K562 (cell line): ENCODE measurements around the gene VILL. TPM values are rescaled to one million over a fixed set of nuclear protein-coding genes. Genes with fewer than 3 reads are reported as not detected.

ENCODE experiments used
- BRD4 ChIP-seq: fragments of 200-600 bp; sonication (generic); IDR thresholded peaks from 2 replicates; pipeline ENCODE4 v1.6.1; 2017; ENCODE audit warnings: inconsistent platforms
- MBD2 ChIP-seq: sonication (generic); IDR thresholded peaks from 2 replicates; pipeline ENCODE4 v1.6.1; 2016; ENCODE audit warnings: low read depth, borderline replicate concordance
- MCM7 ChIP-seq, 2 experiments: fragments of 450-650 bp; IDR thresholded peaks; 2 replicates each; pipeline ENCODE4 v1.6.1; 2016 to 2018
- MEF2D ChIP-seq: conservative IDR thresholded peaks from 2 replicates; pipeline ENCODE4 v1.6.1; 2016; ENCODE audit warnings: low read depth, missing genetic modification characterization, missing compliant biosample characterization
- NFATC3 ChIP-seq: fragments of 450-650 bp; IDR thresholded peaks from 2 replicates; pipeline ENCODE4 v1.6.1; 2017; ENCODE audit warnings: mild to moderate bottlenecking
- PCBP2 ChIP-seq: fragments of 200-400 bp; formaldehyde crosslinking; IDR thresholded peaks from 2 replicates; pipeline ENCODE4 v1.6.1; 2018; ENCODE audit warnings: low read length, low read depth, mild to moderate bottlenecking, moderate library complexity; ENCODE audit not compliant: poor library complexity, severe bottlenecking
- POLR2B ChIP-seq: fragments of 450-650 bp; IDR thresholded peaks from 2 replicates; pipeline ENCODE4 v1.6.1; 2018; ENCODE audit warnings: low read depth; ENCODE audit not compliant: partially characterized antibody
- RBM22 ChIP-seq: fragments of 200-400 bp; formaldehyde crosslinking; IDR thresholded peaks from 2 replicates; pipeline ENCODE4 v1.6.1; 2018; ENCODE audit warnings: low read length, low read depth; ENCODE audit not compliant: poor library complexity, severe bottlenecking
- STAT5A ChIP-seq: IDR thresholded peaks from 2 replicates; pipeline ENCODE4 v1.6.1; 2012; ENCODE audit warnings: low read length, inconsistent platforms, borderline replicate concordance
- ZFPM2 ChIP-seq: fragments of 250-450 bp; sonication (Bioruptor Pico); IDR thresholded peaks from 2 replicates; pipeline ENCODE4 v1.5.1; 2022; ENCODE audit warnings: mild to moderate bottlenecking
- ZNF586 ChIP-seq: fragments of 450-650 bp; formaldehyde crosslinking; conservative IDR thresholded peaks from 2 replicates; pipeline ENCODE4 v1.4.0; 2020; ENCODE audit warnings: mild to moderate bottlenecking, moderate library complexity
- ZNF75A ChIP-seq: fragments of 450-650 bp; formaldehyde crosslinking; IDR thresholded peaks from 2 replicates; pipeline ENCODE4 v1.4.0; 2020; ENCODE audit warnings: mild to moderate bottlenecking
- ZNF785 ChIP-seq: fragments of 250-450 bp; sonication (Bioruptor Pico); IDR thresholded peaks from 2 replicates; pipeline ENCODE4 v1.4.0; 2020; ENCODE audit warnings: mild to moderate bottlenecking
- polyA plus RNA-seq, 8 experiments: library from polyadenylated mRNA; depleted of rRNA in 4 of 8; stranded (reverse) in 5 of 8; unstranded in 3 of 8; fragments of >200 nt; fragmentation: Nextera tagmentation in 2 of 8; fragmentation: Illumina TruSeq in 1 of 8; extraction: Ambion mirVana in 2 of 8; extraction: Trizol in 1 of 8; gene quantifications; 2 replicates each; pipeline versions ENCODE4 v1.2.1 to v1.2.3, GENCODE V29; 2011 to 2014; ENCODE audit warnings: inconsistent platforms in 1 of 8, missing spikeins in 1 of 8
- total RNA-seq, 7 experiments: library from RNA; depleted of rRNA in 6 of 7; stranded (reverse); fragments of >200 nt in 6 of 7; fragmentation: Illumina TruSeq in 2 of 7; extraction: Trizol in 2 of 7; gene quantifications; 2 replicates each; pipeline versions ENCODE4 v1.2.1 to v1.2.3, GENCODE V29; 2011 to 2021; ENCODE audit warnings: low replicate concordance in 1 of 7
- TF ChIP-seq, protein P1 (sequence below): sonication (generic); formaldehyde crosslinking; IDR thresholded peaks from 2 replicates; pipeline ENCODE4 v1.8.0; 2022; ENCODE audit warnings: mild to moderate bottlenecking, missing genetic modification reagents
- TF ChIP-seq, protein P2 (sequence below): fragments of 200-800 bp; sonication (Bioruptor generic); IDR thresholded peaks from 2 replicates; pipeline ENCODE4 v1.6.1; 2017; ENCODE audit warnings: missing genetic modification characterization, missing compliant biosample characterization
- TF ChIP-seq, protein P3 (sequence below): fragments of 450-650 bp; IDR thresholded peaks from 2 replicates; pipeline ENCODE4 v1.6.1; 2018; ENCODE audit warnings: mild to moderate bottlenecking, low read depth; ENCODE audit not compliant: partially characterized antibody
- TF ChIP-seq, protein P4 (sequence below), 2 experiments: fragments of 200-800 bp in 1 of 2; sonication (Bioruptor generic) in 1 of 2; sonication (generic) in 1 of 2; formaldehyde crosslinking in 1 of 2; IDR thresholded peaks in 1 of 2; conservative IDR thresholded peaks in 1 of 2; 2 replicates each; pipeline versions ENCODE4 v1.5.0 to v1.6.1; 2016 to 2020; ENCODE audit warnings: missing compliant biosample characterization in 1 of 2, missing genetic modification characterization in 1 of 2, missing genetic modification reagents in 1 of 2
- TF ChIP-seq, protein P5 (sequence below), 2 experiments: fragments of 250-450 bp in 1 of 2; fragments of 450-650 bp in 1 of 2; sonication (Bioruptor Pico) in 1 of 2; IDR thresholded peaks; 2 replicates each; pipeline versions ENCODE4 v1.6.1 to v1.8.0; 2016 to 2021; ENCODE audit warnings: mild to moderate bottlenecking in 2 of 2, moderate library complexity in 2 of 2, missing compliant biosample characterization in 1 of 2, missing genetic modification characterization in 1 of 2

Gene VILL
- total and polyA plus RNA-seq, 9 of the 15 experiments (the other 6 are each of a cell fraction or from before 2014, with no cell fraction given), result 0.11 to 16.0 (median 8.8) TPM

DNA sequence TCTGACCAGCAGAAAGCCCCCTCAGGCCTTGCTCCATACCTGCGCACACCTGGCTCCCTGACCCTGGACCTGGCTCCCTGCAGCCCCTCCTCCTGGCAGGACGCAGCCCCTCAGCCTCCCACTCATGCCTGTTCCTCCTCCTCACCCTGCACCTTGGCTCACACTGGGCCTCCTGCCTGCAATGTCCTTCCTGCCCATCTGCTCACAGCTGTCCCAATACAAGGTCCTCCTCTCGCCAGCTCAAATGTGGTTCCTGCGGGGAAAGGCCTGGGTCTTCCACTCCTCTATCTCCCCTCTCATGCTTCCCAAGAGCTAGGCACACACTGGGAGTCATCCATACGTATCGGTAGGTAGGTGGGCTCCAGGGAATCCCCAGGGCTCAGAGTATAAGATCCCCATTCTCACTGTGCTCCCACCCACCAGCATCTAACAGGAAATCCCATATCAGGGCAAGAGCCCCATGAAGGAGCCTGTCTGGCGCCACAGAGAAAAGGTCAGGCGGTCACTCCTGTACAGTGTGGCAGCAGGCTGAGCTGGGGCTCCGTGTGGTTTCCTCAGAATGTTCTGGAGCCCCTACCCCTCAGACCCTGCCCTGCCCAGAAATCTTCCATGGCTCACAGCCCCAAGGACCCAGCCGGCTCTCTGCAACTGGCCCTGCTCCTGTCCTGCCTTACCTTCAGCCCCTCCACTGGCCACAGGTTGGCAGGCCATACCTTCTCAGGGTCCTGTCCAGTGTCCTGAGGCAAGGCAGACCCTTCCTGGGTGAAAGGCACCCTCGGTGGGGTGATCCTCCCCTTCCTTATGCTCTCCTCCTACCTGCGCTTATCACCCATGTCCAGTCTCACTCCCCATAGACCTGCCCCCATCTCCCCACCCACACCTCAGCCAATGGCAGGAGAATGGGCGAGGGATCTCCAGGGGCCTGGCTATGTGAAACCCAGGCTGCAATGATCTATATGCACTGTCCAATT, 28.0 kb downstream of the VILL start (continued):
- TF ChIP-seq MEF2D (tag) (no peak), BRD4 (no peak), ZFPM2 (CRISPR knock-in tag) (no peak), NFATC3 (no peak), MCM7 (IDR thresholded peaks at IDR 0.05) (no peak), STAT5A (peak; percentile 41; the same call in 1 of the 2 replicates), ZNF586 (CRISPR knock-in tag) (no peak), ZNF75A (CRISPR knock-in tag) (no peak), ZNF785 (no peak), RBM22 (no peak), PCBP2 (no peak), POLR2B (peak; percentile 45), MBD2 (peak; percentile 77)
- TF ChIP-seq, protein P1, sequence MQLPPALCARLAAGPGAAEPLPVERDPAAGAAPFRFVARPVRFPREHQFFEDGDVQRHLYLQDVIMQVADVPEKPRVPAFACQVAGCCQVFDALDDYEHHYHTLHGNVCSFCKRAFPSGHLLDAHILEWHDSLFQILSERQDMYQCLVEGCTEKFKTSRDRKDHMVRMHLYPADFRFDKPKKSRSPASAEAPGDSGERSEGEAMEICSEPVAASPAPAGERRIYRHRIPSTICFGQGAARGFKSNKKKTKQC (CRISPR knock-in tag), result no peak
- TF ChIP-seq, protein P2, sequence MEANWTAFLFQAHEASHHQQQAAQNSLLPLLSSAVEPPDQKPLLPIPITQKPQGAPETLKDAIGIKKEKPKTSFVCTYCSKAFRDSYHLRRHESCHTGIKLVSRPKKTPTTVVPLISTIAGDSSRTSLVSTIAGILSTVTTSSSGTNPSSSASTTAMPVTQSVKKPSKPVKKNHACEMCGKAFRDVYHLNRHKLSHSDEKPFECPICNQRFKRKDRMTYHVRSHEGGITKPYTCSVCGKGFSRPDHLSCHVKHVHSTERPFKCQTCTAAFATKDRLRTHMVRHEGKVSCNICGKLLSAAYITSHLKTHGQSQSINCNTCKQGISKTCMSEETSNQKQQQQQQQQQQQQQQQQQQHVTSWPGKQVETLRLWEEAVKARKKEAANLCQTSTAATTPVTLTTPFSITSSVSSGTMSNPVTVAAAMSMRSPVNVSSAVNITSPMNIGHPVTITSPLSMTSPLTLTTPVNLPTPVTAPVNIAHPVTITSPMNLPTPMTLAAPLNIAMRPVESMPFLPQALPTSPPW, result no peak
- TF ChIP-seq, protein P3, sequence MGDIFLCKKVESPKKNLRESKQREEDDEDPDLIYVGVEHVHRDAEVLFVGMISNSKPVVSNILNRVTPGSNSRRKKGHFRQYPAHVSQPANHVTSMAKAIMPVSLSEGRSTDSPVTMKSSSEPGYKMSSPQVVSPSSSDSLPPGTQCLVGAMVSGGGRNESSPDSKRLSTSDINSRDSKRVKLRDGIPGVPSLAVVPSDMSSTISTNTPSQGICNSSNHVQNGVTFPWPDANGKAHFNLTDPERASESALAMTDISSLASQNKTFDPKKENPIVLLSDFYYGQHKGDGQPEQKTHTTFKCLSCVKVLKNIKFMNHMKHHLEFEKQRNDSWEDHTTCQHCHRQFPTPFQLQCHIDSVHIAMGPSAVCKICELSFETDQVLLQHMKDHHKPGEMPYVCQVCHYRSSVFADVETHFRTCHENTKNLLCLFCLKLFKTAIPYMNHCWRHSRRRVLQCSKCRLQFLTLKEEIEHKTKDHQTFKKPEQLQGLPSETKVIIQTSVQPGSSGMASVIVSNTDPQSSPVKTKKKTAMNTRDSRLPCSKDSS, result no peak
- TF ChIP-seq, protein P4, sequence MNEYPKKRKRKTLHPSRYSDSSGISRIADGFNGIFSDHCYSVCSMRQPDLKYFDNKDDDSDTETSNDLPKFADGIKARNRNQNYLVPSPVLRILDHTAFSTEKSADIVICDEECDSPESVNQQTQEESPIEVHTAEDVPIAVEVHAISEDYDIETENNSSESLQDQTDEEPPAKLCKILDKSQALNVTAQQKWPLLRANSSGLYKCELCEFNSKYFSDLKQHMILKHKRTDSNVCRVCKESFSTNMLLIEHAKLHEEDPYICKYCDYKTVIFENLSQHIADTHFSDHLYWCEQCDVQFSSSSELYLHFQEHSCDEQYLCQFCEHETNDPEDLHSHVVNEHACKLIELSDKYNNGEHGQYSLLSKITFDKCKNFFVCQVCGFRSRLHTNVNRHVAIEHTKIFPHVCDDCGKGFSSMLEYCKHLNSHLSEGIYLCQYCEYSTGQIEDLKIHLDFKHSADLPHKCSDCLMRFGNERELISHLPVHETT (CRISPR knock-in tag; conservative IDR thresholded peaks at IDR 0.05 in 1 of 2, IDR thresholded peaks at IDR 0.05 in 1 of 2), result no peak
- TF ChIP-seq, protein P5, sequence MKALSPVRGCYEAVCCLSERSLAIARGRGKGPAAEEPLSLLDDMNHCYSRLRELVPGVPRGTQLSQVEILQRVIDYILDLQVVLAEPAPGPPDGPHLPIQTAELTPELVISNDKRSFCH (CRISPR knock-in tag; IDR thresholded peaks at IDR 0.05), result no peak
- TF ChIP-seq, protein P5 (tag; IDR thresholded peaks at IDR 0.05), result peak; percentile 72; the same call in 1 of the 2 replicates
